Right hindlimb (tissue), 1 donor: ENCODE measurements around the gene THBS2.
A peak's percentile ranks its signal among the peaks of the same experiment; 100 is the strongest.
"Not testable (repeated sequence)": the region's sequence is repeated elsewhere in the genome, so short reads cannot be mapped to it uniquely, and the experiment has no call there.

Experiments used
- DNase-seq: peaks from one replicate; pipeline ENCODE4 v3.0.0-alpha.2; 2018

Gene THBS2

DNA sequence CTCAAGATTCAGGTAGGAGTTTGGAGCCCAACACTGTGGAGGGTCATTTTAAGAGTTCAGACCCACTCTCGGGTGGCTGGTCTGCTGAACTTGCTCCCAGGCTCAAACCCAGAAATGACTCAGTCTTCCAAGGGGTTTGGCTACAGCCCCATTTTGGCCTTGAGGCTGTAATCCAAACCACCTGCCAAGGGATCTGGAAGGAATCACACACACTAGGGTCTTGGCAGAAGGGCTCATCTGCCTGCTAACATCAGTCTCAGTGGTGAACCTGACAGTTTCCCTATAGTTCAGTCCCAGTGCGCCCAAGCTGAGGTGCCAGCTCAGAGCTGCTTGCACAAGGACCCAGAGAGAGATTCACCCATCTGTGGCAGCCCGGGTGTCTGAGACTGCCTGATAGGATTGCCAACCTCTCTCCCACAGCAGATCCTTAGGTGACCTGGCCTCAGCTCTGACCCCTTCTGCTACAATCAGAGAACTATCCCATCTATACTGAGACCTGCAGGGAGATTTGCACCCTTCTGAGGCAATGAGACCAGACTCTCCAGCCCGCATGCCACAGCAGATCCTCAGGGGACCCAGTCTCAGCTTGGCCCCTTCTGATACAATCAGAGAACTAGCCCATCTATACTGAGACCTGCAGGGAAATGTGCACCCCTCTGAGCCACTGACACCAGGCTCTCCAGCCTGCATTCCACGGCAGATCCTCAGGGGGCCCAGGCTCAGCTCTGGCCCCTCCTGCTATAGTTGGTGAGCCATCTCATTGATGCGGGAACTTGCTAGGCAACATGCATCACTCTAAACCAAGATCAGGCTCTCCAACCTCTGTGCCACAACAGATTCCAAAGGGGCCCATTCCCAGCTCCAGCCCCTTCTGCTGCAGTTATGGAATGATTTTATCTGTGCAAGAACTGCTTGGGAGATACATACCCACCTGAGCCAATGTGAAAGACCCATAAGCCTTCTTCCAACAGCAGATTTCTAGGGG lies 48.2 kb downstream of the THBS2 start:
- peak; percentile 50 for DNase-seq

DNA sequence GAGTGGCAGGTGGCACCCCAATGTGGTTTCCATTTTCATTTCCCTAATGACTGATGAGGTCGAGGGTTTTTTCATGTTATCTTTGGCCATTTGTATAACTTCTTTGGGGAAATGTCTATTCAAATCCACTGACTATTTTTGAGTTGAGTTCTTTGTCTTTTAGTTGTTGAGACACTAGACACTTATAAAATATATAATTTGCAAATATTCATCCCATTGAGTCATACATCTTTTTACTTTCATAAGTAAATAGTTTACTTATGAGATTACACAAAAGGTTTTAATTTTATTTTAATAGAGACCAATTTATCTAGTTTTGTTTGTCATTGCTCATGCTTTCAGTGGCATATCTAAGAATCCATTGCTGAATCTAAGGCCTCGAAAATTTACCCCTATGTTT lies 49.5 kb downstream of the THBS2 start:
- no peak for DNase-seq

- DNase-seq = no peak
Observed at GRCh38 chr6:169201985-169202384, 51.7 kb downstream of the THBS2 start.

DNA sequence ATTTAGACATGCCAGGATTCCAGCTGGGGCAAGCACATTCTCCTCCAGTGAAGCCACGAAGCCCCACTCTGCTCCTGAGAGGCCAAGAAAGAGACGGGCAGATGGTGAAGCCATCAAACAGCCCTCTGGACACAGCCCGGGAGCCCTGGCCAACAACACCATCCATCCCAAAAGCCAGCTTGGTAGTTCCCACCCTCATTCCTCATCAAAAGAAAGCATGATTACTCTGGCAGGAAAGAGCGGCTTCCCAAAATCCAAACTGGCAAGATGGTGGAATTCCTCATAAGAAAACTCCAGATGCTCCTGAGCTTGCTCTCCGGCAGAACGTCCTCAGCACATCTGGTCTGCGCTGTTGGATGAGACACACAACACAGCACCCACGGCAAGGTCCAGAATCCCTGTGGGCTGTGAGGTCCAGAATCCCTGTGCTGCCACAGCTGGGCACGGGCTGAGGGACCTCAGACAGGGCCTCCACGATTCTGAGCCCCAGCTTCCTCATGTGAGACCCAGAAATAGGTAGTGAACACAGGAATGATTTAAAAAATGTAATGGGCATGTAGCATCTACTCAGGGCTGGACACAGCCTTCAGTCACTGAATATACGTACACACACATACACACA lies 52.6 kb downstream of the THBS2 start:
- peak; percentile 64 for DNase-seq

DNA sequence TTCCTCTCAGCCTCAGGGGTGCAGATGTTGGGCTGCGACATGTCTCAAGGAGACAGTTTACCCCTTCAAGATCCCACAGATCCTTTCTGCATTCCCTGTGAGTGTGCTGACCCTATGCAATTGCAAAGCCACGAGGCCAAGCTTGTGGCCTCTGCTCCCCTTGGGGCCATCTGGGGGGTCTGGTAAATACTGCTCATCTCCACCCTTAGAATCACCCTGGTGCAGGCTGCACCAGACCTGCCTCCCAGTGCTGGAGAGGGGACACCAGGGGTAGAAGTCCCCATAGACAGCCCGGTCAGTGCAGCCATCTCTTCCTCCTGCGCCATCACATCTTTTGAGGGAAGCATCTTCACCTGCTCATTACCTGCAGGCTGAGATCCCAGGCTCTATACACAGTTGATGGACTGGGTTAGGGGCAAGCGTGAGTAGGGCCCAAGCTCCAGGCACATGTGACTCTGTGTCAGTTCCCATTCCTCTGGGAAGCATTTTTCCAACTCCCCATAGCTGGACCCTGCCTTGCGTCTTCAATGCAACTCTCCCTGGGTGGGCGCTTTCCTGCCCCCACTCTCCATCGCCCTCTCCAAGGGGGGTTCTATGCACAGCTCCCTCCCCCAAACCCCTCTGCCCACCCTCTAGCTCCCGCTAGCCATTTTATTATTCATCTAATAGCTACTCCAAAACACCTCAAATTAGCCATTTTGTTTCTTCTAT lies 53.9 kb downstream of the THBS2 start:
- DNase-seq = no peak

- no peak for DNase-seq
Observed at GRCh38 chr6:169198885-169199284, 54.8 kb downstream of the THBS2 start.

GRCh38 chr6:169197929-169198328 lies 55.7 kb downstream of the THBS2 start:
- DNase-seq = not testable (repeated sequence)

DNA sequence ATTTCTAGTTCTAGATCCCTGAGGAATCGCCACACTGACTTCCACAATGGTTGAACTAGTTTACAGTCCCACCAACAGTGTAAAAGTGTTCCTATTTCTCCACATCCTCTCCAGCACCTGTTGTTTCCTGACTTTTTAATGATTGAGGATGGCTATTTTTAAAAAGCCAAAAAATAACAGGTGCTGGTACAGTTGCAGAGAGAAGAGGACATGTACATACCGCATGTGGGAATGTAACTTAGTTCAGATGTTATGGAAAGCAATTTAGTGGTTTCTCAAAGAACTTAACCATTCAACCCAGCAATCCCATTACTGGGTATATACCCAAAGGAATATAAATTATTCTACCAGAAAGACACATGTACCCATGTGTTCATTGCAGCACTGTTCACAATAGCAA lies 57.4 kb downstream of the THBS2 start:
- DNase-seq = not testable (repeated sequence)

DNA sequence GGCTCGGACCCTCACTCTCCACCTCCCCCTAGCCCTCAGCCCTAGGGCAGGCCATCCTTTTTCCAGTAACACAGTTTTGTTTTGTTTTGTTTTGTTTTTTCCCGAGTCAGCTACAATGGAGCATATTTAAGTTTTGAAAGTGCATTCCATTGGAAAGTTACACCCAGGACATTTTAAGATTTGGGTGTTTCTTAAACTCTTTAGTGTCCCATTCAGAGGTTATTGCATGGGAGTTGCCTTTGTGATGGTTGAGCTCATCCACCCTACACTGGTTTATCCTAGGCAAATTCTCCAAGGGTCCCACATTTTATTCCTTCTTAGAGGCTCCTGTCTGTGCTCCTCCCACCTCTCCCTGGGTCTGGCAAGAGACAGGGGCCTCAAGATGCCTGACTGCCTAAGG lies 58.9 kb downstream of the THBS2 start:
- DNase-seq = no peak

DNA sequence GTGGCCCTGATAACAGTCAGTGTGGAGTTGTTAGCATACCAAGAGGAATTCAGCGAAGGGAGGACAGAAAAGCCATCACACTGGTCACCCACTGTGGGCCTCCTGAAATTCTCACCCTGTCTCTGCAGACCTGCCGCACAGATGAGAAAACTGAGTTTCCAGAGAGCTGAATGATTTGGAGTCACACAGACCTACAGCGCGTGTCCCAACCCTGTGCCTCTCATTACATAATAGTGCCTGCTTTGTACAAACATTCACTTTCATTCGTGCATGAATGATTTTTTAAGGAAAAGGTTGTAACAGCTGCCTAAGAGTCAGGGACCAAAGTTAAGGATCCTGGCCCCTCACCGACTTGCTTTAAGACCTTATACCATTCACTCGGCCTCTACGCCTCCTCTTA lies 62.7 kb downstream of the THBS2 start:
- DNase-seq = no peak

DNA sequence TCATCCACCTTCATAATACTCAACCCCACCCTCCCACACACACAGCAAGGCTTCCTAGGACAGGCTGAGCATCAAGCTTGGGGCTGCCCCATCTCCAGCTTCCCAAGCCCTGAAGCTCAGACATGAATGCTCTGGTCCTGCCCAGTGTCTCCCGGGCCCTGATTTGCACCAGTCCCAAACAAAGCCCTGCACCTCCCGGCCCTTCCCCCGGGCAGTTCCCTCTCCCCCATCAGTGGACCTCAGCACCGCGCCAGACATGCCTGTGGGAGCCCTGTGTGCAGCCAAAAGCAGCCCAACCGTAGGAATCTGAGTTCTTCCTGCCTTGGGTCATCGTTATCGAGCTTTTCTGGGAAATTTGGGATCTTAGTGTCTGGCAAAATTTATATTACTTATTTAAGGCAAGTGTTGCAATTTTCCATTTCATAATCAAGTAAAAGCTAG lies 63.5 kb downstream of the THBS2 start:
- DNase-seq = peak; percentile 87

DNA sequence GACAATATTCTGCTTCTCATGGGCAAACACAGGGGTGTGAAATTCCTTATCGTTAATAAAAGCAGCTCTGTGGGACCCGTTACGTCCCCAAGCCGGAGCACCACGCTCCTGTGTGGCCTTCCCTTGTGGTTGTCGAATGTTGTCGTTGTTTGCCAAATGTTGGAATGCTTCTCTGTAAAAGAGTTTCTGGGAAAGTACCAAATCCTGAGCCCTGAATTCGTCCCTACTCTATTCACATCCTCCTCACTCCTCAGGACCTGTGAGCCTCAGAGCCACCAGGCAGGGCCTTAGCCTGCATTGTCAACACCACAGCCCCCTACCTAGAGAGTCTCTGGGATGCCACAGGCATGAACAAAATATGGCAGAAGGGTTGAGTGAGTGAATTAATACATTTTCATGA lies 64.0 kb downstream of the THBS2 start:
- DNase-seq = no peak

GRCh38 chr6:169189182-169189581 lies 64.5 kb downstream of the THBS2 start:
- DNase-seq = no peak

GRCh38 chr6:169188475-169188874 lies 65.2 kb downstream of the THBS2 start:
- DNase-seq = no peak

- no peak for DNase-seq
Observed at GRCh38 chr6:169188051-169188470, 65.6 kb downstream of the THBS2 start.

GRCh38 chr6:169186496-169187169 lies 67.0 kb downstream of the THBS2 start:
- DNase-seq = no peak

- DNase-seq = no peak
Observed at GRCh38 chr6:169185692-169186485, 67.8 kb downstream of the THBS2 start.

GRCh38 chr6:169185011-169185521 lies 68.6 kb downstream of the THBS2 start:
- DNase-seq = no peak

- DNase-seq = no peak
Observed at GRCh38 chr6:169184419-169184818, 69.2 kb downstream of the THBS2 start.

DNA sequence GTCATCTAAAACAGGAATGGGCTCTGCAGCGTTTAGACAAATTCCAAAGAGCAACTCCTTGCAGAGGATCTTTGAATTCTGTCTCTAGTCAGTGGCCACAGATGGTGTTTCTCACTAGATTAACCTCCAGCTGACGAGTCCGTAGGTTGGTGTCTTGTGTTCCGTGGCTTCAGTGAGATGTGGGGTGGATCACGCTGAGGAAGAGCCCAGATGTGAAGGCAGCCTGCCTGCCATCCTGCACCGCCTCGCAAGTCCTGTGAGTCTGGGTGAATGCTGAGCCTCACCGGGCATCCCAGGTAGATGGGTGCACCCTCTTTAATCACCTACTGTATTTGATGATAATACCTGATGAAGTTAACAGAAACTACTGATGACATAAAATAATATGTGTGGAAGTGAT lies 70.4 kb downstream of the THBS2 start:
- DNase-seq = no peak

DNA sequence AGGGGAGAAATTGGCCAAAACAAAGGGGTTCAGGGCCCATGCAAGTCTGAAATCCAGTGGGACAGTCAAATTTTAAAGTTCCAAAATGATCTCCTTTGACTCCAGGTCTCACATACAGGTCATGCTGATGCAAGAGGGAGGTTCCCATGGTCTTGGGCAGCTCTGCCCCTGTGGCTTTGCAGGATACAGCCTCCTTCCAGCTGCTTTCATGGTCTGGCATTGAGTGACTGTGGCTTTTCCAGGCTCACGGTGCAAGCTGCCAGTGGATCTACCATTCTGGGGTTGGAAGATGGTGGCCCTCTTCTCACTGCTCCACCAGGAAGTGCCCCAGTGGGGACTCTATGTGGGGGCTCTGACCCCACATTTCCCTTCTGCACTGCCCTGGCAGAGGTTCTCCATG lies 73.8 kb downstream of the THBS2 start:
- DNase-seq = not testable (repeated sequence)
